SW480 (cell line): Measurements from ENCODE around the gene CHST6.
"Not testable (repeated sequence)": the region's sequence is repeated elsewhere in the genome, so short reads cannot be mapped to it uniquely, and the experiment has no call there.

Experiments used
- DNase-seq: peaks from one replicate; pipeline ENCODE4 v3.0.0-alpha.2; 2016; ENCODE audit warnings: low spot score

CHST6 gene

GRCh38 chr16:75433732-75434413 is 61.4 kb downstream of the CHST6 start:
- peak; percentile 92 for DNase-seq

- peak; percentile 92 for DNase-seq
Observed at GRCh38 chr16:75432828-75433731, 62.2 kb downstream of the CHST6 start, which contains the start of gene CFDP1. TSS of gene CFDP1 (minus strand) at chr16:75433503. CDS start at chr16:75433352, 151 bp downstream.

DNA sequence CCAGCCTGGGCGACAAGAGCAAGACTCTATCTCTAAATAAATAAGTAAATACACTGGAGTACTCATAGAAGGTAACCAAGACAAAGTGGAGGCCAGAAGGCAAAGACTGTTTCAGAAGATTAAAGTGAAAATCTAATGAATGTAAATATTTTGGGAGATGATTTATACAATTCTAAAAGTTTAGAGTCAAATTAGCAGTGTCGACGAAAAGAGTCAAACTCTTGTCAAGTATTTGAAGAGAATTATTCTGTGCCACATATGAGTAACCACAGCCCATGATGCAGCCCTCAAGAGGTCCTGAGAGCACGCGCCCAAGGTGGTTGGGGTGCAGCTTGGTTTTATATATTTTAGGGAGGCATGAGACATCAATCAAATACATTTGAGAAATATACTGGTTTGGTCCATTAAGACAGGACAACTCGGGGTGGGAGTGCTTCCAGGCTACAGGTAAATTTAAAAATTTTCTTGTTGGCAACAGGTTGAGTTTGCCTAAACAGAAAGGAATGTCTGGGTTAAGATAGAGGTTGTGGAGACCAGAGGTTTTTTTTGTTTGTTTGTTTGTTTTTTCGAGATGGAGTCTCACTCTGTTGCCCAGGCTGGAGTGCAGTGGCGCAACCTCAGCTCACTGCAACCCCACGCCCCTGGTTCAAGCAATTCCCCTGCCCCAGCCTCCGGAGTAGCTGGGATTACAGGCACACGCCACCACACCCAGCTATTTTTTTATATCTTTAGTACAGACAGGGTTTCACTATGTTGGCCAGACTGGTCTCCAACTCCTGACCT is 65.4 kb downstream of the CHST6 start:
- DNase-seq = no peak

- not testable (repeated sequence) for DNase-seq
Observed at GRCh38 chr16:75426524-75426923, 68.7 kb downstream of the CHST6 start.

GRCh38 chr16:75424105-75424762 is 71.0 kb downstream of the CHST6 start:
- not testable (repeated sequence) for DNase-seq

- DNase-seq = no peak
Observed at GRCh38 chr16:75423723-75424104, 71.5 kb downstream of the CHST6 start.
